GM10266 (cell line): ENCODE measurements around the gene ABCB11.

ENCODE experiments used
- DNase-seq: peaks from one replicate; pipeline ENCODE4 v3.0.0; 2012; ENCODE audit errors: extremely low spot score
- TF ChIP-seq, protein P1 (sequence below): IDR thresholded peaks from 2 replicates; pipeline ENCODE4 v1.5.1; 2012; ENCODE audit warnings: mild to moderate bottlenecking, low read depth; ENCODE audit not compliant: control insufficient read depth, insufficient read depth; ENCODE audit errors: missing control alignments

Gene ABCB11

DNA sequence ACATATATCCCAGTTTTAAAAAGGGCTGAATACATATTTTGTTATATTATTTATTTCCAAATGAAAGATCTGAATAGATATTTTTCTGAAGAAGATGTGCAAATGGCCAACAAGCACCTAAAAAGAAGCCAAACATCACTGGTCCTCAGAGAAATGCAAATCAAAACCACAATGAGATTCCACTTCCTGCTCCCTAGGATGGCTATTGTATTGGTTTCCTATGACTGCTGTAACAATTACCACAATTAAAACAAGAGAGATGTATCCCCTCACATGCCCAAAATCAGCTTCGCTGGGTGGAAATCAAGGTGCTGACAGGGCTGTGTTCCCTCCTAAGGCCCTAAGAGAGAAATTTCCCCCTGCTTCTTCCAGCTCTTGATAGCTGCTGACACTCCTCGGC is 23.2 kb downstream of the ABCB11 start:
- DNase-seq = no peak
- TF ChIP-seq, protein P1, sequence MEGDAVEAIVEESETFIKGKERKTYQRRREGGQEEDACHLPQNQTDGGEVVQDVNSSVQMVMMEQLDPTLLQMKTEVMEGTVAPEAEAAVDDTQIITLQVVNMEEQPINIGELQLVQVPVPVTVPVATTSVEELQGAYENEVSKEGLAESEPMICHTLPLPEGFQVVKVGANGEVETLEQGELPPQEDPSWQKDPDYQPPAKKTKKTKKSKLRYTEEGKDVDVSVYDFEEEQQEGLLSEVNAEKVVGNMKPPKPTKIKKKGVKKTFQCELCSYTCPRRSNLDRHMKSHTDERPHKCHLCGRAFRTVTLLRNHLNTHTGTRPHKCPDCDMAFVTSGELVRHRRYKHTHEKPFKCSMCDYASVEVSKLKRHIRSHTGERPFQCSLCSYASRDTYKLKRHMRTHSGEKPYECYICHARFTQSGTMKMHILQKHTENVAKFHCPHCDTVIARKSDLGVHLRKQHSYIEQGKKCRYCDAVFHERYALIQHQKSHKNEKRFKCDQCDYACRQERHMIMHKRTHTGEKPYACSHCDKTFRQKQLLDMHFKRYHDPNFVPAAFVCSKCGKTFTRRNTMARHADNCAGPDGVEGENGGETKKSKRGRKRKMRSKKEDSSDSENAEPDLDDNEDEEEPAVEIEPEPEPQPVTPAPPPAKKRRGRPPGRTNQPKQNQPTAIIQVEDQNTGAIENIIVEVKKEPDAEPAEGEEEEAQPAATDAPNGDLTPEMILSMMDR = no peak

DNA sequence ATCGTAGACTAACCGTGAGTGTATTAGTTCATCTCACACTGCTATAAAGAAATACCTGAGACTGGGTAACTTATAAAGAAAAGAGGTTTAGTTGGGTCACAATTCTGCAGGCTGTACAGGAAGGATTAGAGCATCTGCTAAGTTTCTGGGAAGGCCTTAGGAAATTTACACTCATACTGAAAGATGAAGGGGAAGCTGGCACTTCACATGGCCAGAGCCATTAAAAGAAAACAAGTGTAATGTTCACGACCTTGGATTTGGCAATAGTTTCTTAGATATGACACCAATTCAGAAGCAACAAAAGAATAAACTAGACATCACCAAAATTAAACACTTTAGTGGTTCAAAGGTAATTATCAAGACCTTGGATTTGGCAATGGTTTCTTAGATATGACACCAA is 23.8 kb downstream of the ABCB11 start:
- no peak for DNase-seq
- TF ChIP-seq, protein P1 = no peak

DNA sequence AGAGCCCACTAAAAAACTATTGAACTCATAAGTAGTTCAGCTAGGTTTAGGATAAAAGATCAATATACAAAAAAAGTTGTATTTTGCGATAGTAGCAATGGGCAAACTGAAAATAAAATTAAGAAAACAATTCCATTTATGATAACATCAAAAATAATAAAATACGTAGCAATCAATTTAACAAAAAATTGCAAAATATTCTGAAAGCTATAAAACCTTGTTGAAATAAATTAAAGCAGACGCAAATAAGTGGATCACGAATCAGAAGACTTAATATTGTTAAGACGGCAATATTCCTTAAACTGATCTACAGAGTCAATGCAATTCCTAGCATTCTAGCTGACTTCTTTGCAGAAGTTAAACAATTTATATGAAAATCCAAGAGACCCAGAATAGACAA is 24.5 kb downstream of the ABCB11 start:
- no peak for DNase-seq
- TF ChIP-seq, protein P1 = no peak

DNA sequence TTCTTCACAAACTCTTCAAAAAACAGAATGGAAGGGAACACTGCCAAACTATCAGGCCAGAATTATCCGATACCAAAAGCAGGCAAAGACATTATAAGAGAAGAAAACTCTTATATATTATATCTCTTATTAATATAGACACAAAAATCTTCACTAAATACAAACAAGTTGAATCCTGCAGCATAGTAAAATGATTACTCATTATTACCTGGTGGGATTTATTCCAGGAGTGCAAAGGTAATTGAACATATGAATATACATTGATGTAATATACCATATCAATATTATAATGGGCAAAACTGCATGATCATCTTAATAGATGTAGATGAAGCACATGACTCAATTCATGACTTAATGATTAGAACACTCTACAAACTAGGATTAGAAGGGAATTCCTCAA is 25.1 kb downstream of the ABCB11 start:
- no peak for DNase-seq
- TF ChIP-seq, protein P1 = no peak

DNA sequence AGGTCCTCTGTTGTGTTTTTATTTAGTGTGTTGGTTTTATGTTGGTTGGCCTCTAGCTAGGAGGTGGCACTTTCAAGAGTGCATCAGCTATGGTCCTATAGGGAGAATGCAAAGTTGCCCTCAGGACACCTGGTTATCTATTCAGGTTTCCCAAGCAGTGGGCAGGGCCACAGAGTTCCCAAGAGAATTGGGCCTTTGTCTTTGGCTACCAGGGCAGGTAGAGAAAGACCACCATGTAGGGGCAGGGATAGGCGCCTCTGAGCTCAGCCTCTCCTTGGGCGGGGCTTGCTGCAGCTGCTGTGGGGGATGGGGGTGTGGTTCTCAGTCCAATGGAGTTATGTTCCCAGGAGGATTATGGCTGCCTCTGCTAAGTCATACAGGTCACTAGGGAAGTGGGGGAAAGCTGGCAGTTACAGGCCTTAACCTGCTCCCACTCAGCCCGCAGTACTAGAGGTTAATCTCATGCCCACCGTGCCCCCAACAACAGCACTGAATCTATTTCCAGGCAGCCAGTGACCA is 26.0 kb downstream of the ABCB11 start:
- DNase-seq = no peak

DNA sequence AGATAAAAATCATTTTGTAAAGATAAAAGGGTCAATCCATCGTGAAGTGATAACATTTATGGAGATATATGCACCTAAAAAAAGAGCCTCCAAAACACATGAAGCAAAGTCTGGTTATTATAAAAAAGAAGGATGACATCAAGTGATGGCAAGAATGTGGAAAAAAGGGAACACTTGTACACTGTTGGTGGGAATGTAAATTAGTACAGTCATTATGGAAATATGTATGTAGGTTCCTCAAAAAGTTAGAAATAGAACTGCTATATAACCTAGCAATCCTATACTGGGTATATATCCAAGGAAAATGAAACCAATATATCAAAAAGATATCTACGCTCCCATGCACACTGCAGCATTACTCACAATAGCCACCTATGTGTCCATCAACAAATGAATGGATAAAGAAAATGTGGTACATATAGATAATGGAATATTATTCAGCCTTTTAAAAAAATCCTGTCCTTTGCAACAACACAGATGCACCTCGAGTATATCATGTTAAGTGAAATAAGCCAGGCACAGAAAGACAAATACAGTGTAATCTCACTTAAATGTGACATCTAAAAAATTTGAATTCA is 28.9 kb downstream of the ABCB11 start:
- TF ChIP-seq, protein P1 = no peak
- DNase-seq = no peak

More for the DNA sequence above, 26.0 kb downstream of the ABCB11 start:
- TF ChIP-seq, protein P1 = no peak

DNA sequence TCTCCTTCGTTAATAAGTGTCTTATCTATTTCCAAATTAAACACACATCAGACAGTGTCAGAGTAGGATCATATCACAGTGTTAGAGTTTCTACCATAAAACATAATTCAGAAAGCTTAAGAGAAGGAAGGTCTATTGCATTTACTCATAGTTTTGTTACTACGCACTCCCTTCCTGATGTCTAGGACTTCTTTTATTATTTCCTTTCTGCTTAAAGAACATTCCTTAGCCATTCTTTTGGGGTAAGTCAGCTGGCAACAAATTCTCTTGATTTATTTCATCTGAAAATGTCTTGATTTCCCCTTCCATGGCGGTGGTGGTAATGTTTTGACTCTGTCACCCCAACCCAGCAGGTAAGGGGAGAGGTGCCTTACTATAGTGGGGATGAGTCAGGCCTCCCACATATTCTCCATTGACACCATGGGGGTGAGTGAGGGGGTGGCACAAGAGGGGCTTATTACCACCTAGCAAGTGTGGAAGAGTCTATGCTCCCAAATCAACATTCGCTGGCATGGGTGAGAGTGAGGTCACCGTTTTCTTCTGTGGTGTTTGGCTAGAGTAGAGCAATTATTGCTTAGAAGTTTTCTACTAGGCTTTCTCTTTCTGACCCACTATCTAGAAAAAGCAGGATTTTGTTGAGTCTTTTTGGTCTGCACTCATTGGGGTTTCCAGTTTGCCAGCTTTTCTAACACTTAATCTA is 29.9 kb downstream of the ABCB11 start:
- TF ChIP-seq, protein P1 = no peak
- DNase-seq = no peak
